Lower leg skin (tissue), 4 donors: ENCODE measurements around the gene TSPAN10. TPM values are rescaled to one million over a fixed set of nuclear protein-coding genes. Genes with fewer than 3 reads are reported as not detected.

Experiments used
- DNase-seq, 2 donors: peaks; one replicate each; pipeline ENCODE4 v3.0.0-alpha.2; 2019; ENCODE audit warnings: low spot score in 2 of 2
- H3K4me3 ChIP-seq: fragments of 200-600 bp; sonication (generic); 2 replicates; pipeline ENCODE4 v1.5.1; 2017; ENCODE audit warnings: mild to moderate bottlenecking, low read depth; ENCODE audit not compliant: poor library complexity, severe bottlenecking
- POLR2A ChIP-seq, 2 donors: fragments of 450-650 bp; IDR thresholded peaks; one replicate each; pipeline ENCODE4 v1.6.1; 2016 to 2017; ENCODE audit warnings: antibody characterized with exemption in 2 of 2, mild to moderate bottlenecking in 1 of 2, moderate library complexity in 1 of 2
- WGBS, 2 donors: methylation state at CpG; one replicate each; pipeline ENCODE4 v1.1.5; 2018; 5-methylcytosine and 5-hydroxymethylcytosine counted together
- intact Hi-C: fragments of 100-400 bp; cut with DNase I; formaldehyde crosslinking; loops from one replicate; pipeline ENCODE4 v1.15.0; 2023; ENCODE audit warnings: low total_unique reads
- microRNA-seq, 2 donors: library from miRNA; unstranded; fragments of <30 nt; microRNA quantifications; one replicate each; pipeline ENCODE4, GENCODE V29; 2016; ENCODE audit warnings: borderline replicate concordance in 2 of 2, borderline number of aligned reads in 1 of 2
- total RNA-seq, 4 donors: library from RNA; depleted of rRNA; stranded (reverse); fragments of >200 nt; gene quantifications; one replicate each; pipeline ENCODE4 v1.1.0, GENCODE V29; 2016

TSPAN10 gene
- total RNA-seq, 4 donors from 2014 or later = 0.57 to 2.5 (median 1.6) TPM; not detected in 1

GRCh38 chr17:81697261-81698044 is 60.5 kb downstream of the TSPAN10 start:
- no peak overlapping the region for H3K4me3 ChIP-seq
- DNase-seq = no peak
- intact Hi-C loops = no loop called here
- TF ChIP-seq POLR2A (IDR thresholded peaks at IDR 0.05) = no peak
- WGBS, 2 donors = 84 to 86% methylated on average over 19 to 25 of the region's 25 CpGs

Small RNA genes within 50 kb of the gene (microRNA-seq; reads per million reads assigned to microRNA genes)
- gene MIR6786 = 0 to 0.68 reads per million in 2 donors

Other genes with a start within 250 kb of the TSPAN10 start
- gene BAHCC1, start 241.7 kb upstream of the TSPAN10 start, total RNA-seq = 10 to 100 TPM in 2 of 4 donors, 1 to 10 TPM in 2; 4.1 to 14.2 (median 10.0) TPM
- 1,000 to 10,000 TPM; 3,349 to 4,521 (median 4,085) TPM for gene ACTG1, start 124.4 kb upstream of the TSPAN10 start, total RNA-seq
- gene FSCN2, start 108.8 kb upstream of the TSPAN10 start, total RNA-seq = 1 to 10 TPM in 3 of 4 donors, under 1 TPM in 1; 0.46 to 2.7 (median 1.8) TPM
- 10 to 100 TPM; 19.4 to 34.3 (median 28.4) TPM for gene FAAP100, start 84.8 kb upstream of the TSPAN10 start, total RNA-seq
- gene NPLOC4, start 84 bp upstream of the TSPAN10 start, total RNA-seq = 10 to 100 TPM; 49.3 to 78.7 (median 67.8) TPM
- gene PDE6G, start 19.3 kb downstream of the TSPAN10 start, total RNA-seq = 1 to 10 TPM in 2 of 4 donors, under 1 TPM in 1, not detected in 1; 0.30 to 8.9 (median 1.1) TPM
- gene OXLD1, start 29.4 kb downstream of the TSPAN10 start, total RNA-seq = 10 to 100 TPM; 33.5 to 68.3 (median 48.2) TPM
- gene CCDC137, start 29.5 kb downstream of the TSPAN10 start, total RNA-seq = 10 to 100 TPM; 19.7 to 35.2 (median 28.3) TPM
- 10 to 100 TPM; 29.2 to 45.1 (median 36.2) TPM for gene ARL16, start 46.6 kb downstream of the TSPAN10 start, total RNA-seq
- 100 to 1,000 TPM in 1 of 4 donors, 10 to 100 TPM in 3; 87.0 to 160 (median 92.1) TPM for gene HGS, start 46.8 kb downstream of the TSPAN10 start, total RNA-seq
- 10 to 100 TPM; 39.5 to 64.0 (median 43.1) TPM for gene MRPL12, start 66.2 kb downstream of the TSPAN10 start, total RNA-seq
- 10 to 100 TPM; 23.4 to 30.6 (median 25.9) TPM for gene SLC25A10, start 75.1 kb downstream of the TSPAN10 start, total RNA-seq
- gene GCGR, start 167.0 kb downstream of the TSPAN10 start, total RNA-seq = under 1 TPM; 0.16 to 0.71 (median 0.47) TPM
- gene MCRIP1, start 196.1 kb downstream of the TSPAN10 start, total RNA-seq = 10 to 100 TPM; 21.6 to 41.0 (median 28.8) TPM
- under 1 TPM in 1 of 4 donors, not detected in 3; 0.36 TPM for gene PPP1R27, start 197.9 kb downstream of the TSPAN10 start, total RNA-seq
- gene P4HB, start 223.3 kb downstream of the TSPAN10 start, total RNA-seq = 100 to 1,000 TPM; 685 to 999 (median 839) TPM
- gene ARHGDIA, start 234.1 kb downstream of the TSPAN10 start, total RNA-seq = 100 to 1,000 TPM; 144 to 280 (median 201) TPM